Ishikawa (cell line): ENCODE measurements around the gene OR4D11.

Experiments used
- CEBPB ChIP-seq: IDR thresholded peaks from 2 replicates; pipeline ENCODE4 v1.6.1; 2012
- CREB1 ChIP-seq: IDR thresholded peaks from 2 replicates; pipeline ENCODE4 v1.6.1; 2012; ENCODE audit warnings: low read depth
- EGR1 ChIP-seq: IDR thresholded peaks from 2 replicates; pipeline ENCODE4 v1.6.1; 2012
- EP300 ChIP-seq: IDR thresholded peaks from 2 replicates; pipeline ENCODE4 v1.6.1; 2012; ENCODE audit warnings: borderline replicate concordance
- NFIC ChIP-seq: IDR thresholded peaks from 2 replicates; pipeline ENCODE4 v1.6.1; 2012
- RAD21 ChIP-seq: IDR thresholded peaks from 2 replicates; pipeline ENCODE4 v1.6.1; 2012; ENCODE audit warnings: low read depth
- TAF1 ChIP-seq: IDR thresholded peaks from 2 replicates; pipeline ENCODE4 v1.6.1; 2012; ENCODE audit warnings: low read depth, mild to moderate bottlenecking
- TCF12 ChIP-seq: IDR thresholded peaks from 2 replicates; pipeline ENCODE4 v1.6.1; 2012; ENCODE audit warnings: low read depth
- TEAD4 ChIP-seq: IDR thresholded peaks from 2 replicates; pipeline ENCODE4 v1.6.1; 2012
- USF1 ChIP-seq: IDR thresholded peaks from 2 replicates; pipeline ENCODE4 v1.6.1; 2012
- YY1 ChIP-seq: IDR thresholded peaks from 2 replicates; pipeline ENCODE4 v1.6.1; 2012; ENCODE audit warnings: low read depth
- ZBTB7A ChIP-seq: IDR thresholded peaks from 2 replicates; pipeline ENCODE4 v1.6.1; 2012; ENCODE audit warnings: low read depth
- TF ChIP-seq, protein P1 (sequence below): IDR thresholded peaks from 2 replicates; pipeline ENCODE4 v1.6.1; 2012; ENCODE audit warnings: low read depth, mild to moderate bottlenecking
- TF ChIP-seq, protein P2 (sequence below): IDR thresholded peaks from 2 replicates; pipeline ENCODE4 v1.6.1; 2012

DNA sequence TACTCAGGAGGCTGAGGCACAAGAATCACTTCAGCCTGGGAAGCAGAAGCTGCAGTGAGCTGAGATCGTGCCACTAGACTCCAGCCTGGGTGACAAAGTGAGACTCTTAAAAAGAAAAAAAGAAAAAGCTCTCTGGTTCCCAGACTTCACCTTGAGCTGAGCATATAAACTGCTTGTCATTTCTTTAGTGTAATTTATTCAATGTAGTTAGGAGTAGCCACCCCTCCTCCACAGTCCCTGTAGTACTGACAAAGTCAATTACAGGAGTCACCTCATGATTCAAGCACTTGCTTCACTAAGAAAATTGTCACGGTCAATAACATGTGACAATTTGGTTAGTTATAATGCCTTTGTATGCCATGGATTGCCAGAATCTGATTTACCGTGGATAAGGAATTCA lies 23.0 kb upstream of the OR4D11 start:
- TF ChIP-seq YY1: no peak
- TF ChIP-seq USF1: no peak
- TF ChIP-seq EGR1: no peak
- TF ChIP-seq RAD21: no peak
- TF ChIP-seq CEBPB: no peak
- TF ChIP-seq TCF12: no peak
- no peak for TF ChIP-seq NFIC
- TF ChIP-seq, protein P1, sequence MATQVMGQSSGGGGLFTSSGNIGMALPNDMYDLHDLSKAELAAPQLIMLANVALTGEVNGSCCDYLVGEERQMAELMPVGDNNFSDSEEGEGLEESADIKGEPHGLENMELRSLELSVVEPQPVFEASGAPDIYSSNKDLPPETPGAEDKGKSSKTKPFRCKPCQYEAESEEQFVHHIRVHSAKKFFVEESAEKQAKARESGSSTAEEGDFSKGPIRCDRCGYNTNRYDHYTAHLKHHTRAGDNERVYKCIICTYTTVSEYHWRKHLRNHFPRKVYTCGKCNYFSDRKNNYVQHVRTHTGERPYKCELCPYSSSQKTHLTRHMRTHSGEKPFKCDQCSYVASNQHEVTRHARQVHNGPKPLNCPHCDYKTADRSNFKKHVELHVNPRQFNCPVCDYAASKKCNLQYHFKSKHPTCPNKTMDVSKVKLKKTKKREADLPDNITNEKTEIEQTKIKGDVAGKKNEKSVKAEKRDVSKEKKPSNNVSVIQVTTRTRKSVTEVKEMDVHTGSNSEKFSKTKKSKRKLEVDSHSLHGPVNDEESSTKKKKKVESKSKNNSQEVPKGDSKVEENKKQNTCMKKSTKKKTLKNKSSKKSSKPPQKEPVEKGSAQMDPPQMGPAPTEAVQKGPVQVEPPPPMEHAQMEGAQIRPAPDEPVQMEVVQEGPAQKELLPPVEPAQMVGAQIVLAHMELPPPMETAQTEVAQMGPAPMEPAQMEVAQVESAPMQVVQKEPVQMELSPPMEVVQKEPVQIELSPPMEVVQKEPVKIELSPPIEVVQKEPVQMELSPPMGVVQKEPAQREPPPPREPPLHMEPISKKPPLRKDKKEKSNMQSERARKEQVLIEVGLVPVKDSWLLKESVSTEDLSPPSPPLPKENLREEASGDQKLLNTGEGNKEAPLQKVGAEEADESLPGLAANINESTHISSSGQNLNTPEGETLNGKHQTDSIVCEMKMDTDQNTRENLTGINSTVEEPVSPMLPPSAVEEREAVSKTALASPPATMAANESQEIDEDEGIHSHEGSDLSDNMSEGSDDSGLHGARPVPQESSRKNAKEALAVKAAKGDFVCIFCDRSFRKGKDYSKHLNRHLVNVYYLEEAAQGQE: no peak
- TF ChIP-seq ZBTB7A: no peak
- TF ChIP-seq, protein P2, sequence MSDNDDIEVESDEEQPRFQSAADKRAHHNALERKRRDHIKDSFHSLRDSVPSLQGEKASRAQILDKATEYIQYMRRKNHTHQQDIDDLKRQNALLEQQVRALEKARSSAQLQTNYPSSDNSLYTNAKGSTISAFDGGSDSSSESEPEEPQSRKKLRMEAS: no peak
- TF ChIP-seq CREB1: no peak
- no peak for TF ChIP-seq TAF1
- TF ChIP-seq EP300: no peak
- no peak for TF ChIP-seq TEAD4
